ENCODE measurements around the gene NOTCH2.
"Not testable (repeated sequence)": the region's sequence is repeated elsewhere in the genome, so short reads cannot be mapped to it uniquely, and the experiment has no call there.

Gene NOTCH2

DNA sequence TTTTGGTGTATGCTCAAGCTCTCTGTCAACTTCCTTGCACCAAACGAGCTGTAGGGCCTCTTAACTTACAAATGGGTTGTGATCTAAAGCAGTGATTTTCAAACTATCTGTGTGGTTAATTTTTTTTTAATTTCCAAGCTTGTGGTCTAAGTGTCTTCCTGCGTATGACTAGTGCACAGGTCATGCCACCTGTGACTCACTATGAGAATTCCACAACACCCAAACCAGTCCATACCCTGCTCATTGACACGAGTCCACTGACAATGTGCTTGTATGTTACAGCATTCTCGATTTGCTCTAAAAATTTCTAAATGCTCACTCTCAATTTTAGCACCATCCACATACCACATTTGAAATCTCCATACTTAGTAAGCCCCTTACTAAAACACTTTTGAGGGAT is 18.5 kb upstream of the NOTCH2 start:
- H3K27ac ChIP-seq = peak overlapping the region; percentile 37
- DNase-seq (ENCODE audit: low read depth, low spot score) = peak; percentile 69

DNA sequence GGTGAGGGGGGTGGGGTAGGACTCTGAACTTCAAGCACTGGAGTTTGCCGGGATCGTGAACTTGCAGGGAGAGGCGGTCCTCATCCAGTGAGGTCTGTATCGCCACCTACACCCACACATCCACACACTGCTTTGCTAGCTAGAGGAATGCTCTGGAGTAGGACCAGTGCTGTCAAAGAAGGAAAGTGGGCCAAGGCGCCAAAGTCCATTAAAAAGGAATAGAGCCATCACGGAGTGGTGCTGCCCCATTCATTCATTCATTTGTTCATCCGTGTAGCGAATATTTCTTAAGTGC is 405 bp upstream of the NOTCH2 start:
- not testable (repeated sequence) for H3K27ac ChIP-seq; DNase-seq (ENCODE audit: low read depth, low spot score)

DNA sequence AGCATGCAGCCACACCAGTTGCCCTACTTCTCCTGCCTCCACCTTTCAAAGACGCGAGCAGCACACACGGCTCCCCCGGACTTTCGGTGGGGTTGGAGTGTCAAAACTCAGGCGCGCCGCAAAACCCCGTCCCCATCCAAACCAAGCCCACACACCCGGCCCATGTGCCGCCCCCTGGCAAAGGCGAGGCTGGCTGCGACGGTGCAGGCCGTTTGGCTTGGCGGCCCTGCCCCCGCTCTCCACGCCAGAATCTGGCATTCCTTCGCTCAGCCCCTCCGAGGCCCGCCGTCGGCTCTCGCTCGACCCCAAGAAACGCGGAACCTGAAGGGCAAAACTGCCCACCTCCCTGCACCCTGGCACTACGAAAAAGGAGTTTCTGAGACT is 787 bp downstream of the NOTCH2 start:
- DNase-seq (ENCODE audit: low read depth, low spot score) = not testable (repeated sequence)
- peak overlapping the region; percentile 43 for H3K27ac ChIP-seq

DNA sequence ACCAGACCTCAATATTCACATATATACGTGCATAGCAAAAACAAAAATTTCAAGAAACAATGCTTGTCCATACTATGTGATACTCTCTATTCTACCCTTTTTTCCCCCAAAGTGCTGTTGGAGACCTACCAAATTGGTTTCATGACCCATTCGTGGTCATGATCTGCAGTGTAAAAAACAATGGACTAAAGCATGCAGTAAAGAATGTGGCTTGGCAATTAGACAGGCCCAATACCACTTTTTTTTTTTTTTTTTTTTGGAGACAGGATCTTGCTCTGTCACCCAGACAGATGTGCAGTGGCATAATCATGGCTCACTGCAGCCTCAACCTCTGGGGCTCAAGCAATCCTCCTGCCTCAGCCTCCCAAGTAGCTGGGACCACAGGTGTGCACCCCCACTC is 21.3 kb downstream of the NOTCH2 start:
- H3K27ac ChIP-seq; DNase-seq (ENCODE audit: low read depth, low spot score): not testable (repeated sequence)

DNA sequence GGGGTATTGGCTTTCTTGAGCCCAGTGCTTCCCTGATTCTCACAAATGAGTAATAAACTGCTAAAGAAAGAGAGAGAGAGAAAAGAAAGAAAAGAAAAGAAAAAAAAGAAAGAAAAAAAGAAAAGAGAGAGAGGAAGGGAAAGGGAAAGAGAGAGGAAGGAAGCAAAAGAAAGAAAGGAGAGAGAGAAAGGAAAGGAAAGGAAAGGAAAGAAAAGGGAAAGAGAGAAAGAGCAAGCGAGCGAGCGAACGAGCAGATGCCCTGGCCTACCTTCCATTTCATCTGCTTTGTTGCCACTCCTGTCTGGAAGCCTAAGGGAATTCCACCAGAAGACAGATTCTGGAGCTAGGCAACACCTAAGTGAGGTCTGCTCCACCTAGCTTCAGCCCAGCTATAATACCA is 27.7 kb downstream of the NOTCH2 start:
- H3K27ac ChIP-seq; DNase-seq (ENCODE audit: low read depth, low spot score): not testable (repeated sequence)

DNA sequence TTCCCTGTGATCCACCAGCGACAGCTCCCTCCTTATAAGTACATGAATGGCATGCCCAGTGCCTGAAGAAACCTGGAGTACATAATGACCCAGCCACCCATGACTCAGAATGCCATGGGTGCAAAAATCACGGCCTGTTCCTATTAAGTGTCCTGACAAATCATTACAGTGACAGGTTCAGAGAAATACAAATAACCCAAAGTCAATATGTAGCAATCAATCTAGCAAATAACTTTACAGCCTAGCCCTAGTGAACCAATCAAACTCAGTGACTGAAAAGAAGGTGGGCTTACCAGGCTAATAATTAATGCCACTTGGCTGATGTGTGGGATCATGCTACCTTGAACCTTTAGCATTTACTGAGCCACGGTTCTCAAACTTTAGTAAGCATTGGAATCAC is 37.2 kb downstream of the NOTCH2 start:
- DNase-seq (ENCODE audit: low read depth, low spot score); H3K27ac ChIP-seq: not testable (repeated sequence)

DNA sequence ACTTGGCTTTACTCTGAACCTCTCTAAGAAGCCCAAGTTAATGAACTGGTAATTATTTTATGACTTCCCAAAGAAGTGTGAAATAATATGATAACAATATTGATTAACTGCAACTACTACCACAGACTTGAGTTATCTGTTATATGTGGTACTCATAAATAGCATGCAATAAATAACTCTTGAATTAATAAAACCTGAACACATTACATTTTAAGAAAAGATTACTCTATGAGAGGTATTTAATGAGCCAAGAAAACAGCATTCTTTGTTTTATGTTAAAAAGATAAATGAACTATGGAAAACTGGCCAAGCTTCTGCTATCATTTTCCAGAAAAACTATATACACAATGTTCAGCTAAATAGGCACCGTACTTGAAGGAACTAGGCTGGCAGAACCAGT is 45.7 kb downstream of the NOTCH2 start:
- not testable (repeated sequence) for DNase-seq (ENCODE audit: low read depth, low spot score); H3K27ac ChIP-seq

DNA sequence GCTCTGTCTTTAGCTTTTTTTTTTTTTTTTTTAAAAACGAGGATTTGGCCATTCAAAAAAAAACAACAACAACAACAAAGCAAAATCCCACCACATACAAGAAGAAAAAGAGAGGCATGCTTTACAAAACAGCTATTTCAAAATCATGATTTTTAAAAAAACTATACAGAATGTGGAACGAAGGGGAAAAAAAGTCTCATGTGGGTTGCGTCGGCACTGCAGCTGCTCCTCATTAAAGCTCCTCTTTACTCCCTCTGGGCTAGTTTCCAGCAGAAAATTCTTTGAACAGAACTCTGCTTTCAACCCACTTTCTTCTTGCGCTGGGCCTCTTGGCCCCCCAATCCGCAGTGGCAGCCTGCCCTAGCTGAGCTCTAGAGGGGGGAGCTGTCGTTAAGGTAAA is 54.5 kb downstream of the NOTCH2 start:
- not testable (repeated sequence) for DNase-seq (ENCODE audit: low read depth, low spot score); H3K27ac ChIP-seq

DNA sequence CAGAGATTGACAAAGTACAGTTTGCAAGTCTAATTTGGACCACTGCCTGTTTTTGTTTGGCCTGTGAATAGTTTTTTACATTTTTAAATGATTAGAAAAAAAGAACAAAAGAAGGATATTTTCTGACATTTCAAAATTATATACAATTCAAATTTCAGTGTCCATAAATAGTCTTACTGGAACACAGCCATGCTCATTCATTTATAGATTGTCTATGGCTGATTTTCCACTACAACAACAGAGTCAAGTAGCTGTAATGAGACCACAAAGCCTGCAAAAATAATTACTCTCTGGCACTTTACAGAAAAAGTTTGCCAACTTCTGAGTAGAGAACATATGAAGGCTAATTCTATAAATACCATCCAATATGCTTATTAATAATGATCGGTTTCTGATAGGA is 61.1 kb downstream of the NOTCH2 start:
- H3K27ac ChIP-seq; DNase-seq (ENCODE audit: low read depth, low spot score): not testable (repeated sequence)

DNA sequence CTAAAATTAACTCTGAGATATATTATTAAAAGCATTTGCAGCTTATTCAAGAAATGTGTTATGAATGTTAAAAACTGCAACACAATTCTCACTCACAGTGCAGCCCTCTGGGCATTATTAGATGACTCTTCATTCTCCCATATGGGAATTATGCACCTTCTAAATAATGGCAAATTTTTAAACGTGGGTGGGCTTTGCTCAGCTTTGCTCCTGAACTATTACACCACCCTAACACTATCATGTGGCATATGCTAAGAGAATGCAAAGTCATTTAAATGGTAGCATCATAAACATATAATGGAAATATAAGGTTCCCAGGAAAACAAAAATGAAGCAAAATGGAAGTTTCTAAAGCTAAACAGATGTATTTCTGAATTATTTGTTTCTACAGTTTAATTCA is 61.6 kb downstream of the NOTCH2 start:
- DNase-seq (ENCODE audit: low read depth, low spot score); H3K27ac ChIP-seq: not testable (repeated sequence)

DNA sequence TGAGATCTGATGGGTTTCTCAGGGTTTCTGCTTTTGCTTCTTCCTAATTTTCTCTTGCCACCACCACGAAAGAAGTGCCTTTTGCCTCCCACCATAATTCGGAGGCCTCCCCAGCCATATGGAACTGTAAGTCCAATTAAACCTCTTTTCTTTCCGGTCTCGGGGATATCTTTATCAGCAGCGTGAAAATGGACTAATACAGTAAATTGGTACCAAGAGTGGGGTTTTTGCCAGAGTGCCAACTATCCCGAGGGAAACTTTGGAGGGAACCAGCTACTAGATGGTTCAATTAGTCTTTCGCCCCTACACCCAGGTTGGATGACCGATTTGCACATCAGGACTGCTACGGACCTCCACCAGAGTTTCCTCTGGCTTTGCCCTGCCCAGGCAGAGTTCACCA is 68.4 kb downstream of the NOTCH2 start:
- not testable (repeated sequence) for H3K27ac ChIP-seq; DNase-seq (ENCODE audit: low read depth, low spot score)

DNA sequence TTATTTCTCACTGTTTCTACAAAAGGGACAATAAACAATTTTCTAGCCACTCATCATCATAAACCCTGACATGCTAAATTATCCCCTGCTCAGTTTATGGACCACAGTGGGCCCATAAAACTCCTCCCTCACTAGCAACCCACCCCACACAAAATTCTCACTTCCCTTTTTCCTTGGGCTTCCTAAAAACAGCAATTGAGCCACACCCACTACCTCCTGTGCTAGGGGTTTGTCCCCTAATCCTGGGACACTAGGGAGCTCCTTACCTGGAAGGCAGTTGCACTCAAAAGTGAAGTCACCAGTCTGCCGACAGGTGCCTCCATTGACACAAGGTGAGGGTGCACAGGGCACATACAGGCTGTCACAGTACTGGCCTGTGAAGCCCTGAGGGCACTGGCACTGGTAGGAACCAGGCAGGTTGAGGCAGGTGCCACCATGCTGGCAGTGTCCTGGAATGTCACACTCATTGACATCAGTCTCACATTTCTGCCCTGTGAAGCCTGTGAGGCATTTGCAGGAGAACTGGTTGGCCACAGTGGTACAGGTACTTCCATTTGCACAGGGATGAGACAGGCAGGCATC is 72.6 kb downstream of the NOTCH2 start:
- not testable (repeated sequence) for DNase-seq (ENCODE audit: low read depth, low spot score); H3K27ac ChIP-seq

DNA sequence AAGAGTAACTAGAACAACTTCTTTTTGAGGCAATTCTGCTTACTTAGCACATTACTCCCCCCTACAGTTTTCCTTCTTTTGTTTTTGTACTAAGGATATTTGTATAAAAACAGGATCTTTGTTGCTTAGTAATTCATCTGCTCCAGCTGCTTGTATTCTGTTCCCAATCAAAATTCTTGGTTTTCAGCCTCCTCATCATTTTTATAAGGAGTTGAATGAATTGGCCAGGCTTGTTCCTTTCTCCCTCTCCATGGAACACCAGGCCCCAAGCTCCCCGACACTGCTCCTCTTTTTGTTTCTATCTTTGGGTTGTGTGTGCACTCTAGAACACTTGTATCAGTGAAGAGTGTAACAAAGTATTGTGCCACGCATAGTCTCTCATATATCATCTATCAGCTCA is 73.5 kb downstream of the NOTCH2 start:
- not testable (repeated sequence) for H3K27ac ChIP-seq; DNase-seq (ENCODE audit: low read depth, low spot score)

DNA sequence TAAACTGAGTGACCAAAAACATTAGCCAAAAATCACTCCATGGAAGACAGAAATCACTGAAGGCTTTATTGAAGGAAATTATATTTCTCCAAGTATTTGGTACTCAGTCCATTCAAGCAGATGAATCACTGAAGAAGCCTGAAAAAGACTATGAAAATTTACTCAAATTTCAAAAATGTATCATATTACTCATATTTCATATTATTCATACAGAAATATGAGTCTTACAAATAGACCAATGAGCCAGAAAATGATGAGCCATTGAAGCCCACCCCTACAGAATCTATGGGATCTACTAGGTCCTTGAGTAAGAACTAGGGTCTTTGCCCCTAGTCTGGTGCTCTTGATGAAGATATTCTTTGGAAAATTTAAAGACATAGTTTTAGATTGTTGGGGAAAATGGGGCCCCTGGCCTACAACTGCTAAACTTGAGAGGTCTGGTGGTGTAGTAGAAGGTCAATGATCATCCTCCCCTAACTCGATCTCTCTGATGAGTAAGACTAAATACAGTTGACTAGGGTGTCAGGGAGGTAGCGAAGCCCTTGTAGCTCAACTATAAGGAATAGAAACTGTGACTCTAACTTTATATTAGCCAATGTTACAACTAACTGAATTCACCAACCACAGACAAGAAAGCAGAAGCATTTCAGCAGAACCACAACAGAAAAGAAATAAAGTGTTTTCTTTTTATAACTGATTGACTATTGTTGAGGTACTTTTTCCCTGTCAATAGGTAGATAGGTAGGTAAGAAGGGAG is 81.0 kb downstream of the NOTCH2 start:
- peak overlapping the region; percentile 48 for H3K27ac ChIP-seq
- no peak for DNase-seq (ENCODE audit: low read depth, low spot score)

DNA sequence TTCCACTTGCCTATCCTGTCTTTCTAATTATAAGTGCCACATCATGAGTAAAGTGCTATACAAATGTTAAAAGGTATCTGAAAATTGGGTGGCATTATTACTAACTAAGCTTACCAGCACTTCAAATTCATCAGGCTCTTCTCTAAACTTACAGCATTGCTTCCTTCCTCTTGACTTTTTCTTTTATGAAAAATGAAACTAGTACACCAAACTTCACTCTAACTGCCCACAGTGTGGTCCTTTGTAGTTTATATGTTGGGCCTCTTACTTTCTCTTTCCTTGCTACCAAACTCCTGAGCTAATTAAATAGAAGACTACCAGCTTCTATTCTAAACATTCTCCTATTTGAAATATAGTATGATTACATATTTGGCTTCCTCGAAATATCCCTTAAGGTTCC is 81.8 kb downstream of the NOTCH2 start:
- no peak for DNase-seq (ENCODE audit: low read depth, low spot score)
- peak overlapping the region; percentile 48 for H3K27ac ChIP-seq

DNA sequence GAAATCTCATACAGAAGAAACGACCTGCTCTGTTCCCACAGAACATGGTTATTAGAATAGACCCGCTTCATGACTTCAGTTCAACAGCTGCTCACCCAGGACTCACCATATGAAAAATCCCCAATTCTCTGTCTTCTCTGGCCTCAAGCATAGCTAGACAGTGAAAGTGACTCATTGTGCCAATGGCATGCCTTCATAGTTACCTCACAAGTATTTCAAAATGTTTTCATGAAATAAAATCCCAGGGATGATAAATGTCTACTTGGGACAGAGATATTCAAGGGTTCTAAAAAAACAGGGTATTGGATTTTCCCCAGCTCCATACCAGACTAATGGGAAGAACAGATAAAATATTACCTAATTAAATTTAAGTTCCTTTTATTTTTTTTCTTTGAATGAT is 82.3 kb downstream of the NOTCH2 start:
- peak overlapping the region; percentile 48 for H3K27ac ChIP-seq
- peak; percentile 73 for DNase-seq (ENCODE audit: low read depth, low spot score)

DNA sequence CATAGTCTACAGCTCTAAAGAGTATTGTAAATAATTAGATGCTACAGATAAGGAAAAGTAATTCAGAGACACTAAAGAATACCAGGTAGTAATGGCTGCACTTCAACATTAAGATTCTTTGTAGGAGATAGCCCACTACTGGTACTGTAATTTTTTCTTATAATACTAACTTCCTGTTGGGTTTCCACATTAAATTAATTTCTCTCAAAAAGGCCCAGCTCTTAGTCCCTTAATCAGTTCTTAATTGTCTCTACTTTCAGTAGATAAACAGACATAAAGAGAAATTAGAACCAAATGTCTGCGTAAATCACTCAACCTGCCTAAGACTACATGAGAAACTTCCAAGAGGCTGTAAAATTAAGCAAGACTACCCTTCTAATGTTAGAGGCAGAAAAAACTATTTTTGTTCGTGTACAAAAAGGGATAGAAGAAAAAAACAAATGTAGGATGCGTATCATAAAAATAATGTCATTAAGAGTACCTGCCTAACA is 83.4 kb downstream of the NOTCH2 start:
- no peak overlapping the region for H3K27ac ChIP-seq

DNA sequence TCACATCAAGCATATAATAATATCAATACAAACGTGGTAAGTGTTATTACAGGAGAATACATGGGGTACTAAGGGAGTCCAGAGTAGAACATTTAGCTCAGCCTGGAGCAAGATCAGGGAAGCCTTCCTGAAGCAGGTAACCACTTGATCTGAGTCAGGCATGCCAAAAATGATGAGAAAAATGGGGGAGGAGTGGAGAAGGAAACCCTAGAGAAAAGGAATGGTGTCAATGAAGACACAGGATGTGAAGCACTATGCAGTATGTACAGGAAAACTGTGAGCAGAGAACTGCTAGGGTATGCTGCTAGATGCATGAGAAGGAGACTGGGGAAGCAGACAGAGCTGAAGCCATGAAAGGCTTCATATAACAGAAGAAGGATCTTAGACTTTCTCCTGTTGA is 84.7 kb downstream of the NOTCH2 start:
- no peak for DNase-seq (ENCODE audit: low read depth, low spot score)
- H3K27ac ChIP-seq = no peak overlapping the region

More for the DNA sequence above, 83.4 kb downstream of the NOTCH2 start:
- DNase-seq (ENCODE audit: low read depth, low spot score) = no peak

DNA sequence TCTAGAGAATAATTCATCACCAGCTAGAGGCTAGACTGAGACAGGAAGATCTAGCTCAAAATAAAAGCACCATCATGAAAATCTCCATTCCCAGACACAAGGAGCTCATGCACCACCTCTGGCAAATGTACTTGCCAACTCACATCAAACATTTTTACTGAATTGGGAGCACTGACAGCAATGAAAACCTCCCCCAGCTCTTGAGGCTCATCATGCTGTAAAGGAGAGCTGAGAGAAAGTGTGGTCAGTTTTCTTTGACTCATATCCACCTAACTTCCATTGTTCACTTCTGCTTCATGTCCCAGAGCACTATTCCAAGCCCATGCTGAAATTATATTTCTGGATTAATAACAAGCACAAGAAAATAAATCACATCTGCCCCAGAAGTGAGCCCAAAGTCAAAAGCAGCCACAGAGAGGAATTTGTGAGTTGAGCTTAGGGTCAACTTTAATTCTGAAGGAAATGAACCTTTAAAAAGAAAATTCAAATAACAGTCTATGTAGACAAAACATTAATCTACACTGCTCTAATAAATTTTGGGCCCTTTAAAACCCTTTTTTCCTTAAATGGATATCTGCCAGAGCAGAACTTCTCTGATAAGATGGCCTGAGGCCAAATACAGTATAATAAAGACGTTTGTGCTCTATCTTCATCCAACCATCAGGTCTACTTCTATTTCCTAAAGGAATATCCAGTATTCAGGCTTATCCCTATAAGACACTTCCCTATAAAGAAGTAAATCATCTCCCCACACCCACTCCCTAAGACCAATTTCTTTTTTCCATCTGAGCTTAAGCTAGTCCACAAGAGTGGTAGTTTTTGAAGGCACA is 87.3 kb downstream of the NOTCH2 start:
- no peak for DNase-seq (ENCODE audit: low read depth, low spot score)
- no peak overlapping the region for H3K27ac ChIP-seq

DNA sequence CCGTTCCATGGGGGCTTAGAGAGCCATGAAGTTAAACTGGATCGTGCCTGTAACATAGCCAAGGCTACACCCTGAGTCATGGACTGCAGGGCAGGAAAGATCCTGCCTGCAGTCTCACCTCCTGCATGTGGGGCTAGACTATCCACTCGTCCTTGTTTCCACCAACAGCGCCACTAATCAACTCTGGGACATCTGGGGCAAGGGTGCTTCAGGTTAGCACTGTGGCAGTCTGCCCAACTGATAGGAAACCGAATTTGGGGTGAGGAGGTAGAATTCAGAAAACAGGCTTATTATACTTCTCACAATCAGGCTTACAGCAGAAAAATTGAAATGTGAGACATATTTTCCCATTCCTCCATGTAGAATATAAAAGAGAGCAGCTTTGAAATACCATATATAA is 88.0 kb downstream of the NOTCH2 start:
- no peak overlapping the region for H3K27ac ChIP-seq
- DNase-seq (ENCODE audit: low read depth, low spot score) = no peak

DNA sequence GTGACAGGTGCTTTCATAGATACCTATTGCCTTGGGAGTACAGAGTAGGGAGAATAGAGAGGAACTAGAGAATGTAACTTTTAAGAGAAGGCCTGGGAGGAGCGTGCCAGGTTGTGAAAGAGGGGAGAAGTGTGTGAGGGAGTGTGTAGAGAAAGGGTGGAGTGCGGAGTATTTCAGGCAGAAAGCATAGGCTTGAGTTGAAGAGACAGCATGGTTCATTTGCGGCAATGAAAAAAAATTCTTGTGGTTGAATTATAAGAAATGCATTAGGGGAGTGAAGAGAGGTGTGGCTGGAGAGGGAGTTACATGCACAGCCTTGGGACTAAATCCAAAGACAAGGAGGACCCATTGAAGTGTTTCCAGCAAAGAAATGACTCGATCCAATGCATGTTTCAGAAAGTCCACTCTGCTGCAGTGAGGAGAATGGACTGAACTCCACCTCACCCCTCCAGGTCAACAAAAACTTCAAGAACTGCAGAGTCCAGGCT is 91.4 kb downstream of the NOTCH2 start:
- H3K27ac ChIP-seq = no peak overlapping the region

More for the DNA sequence above, 91.4 kb downstream of the NOTCH2 start:
- no peak for DNase-seq (ENCODE audit: low read depth, low spot score)
